Posterior cingulate gyrus (tissue), 11 donors: Measurements from ENCODE around the gene TEX26.

Experiments
- DNase-seq, 10 donors: peaks; one replicate each; pipeline versions ENCODE4 v3.0.0 to v3.0.0-alpha.2; 2020 to 2021; ENCODE audit warnings: mixed read lengths in 3 of 10
- intact Hi-C: fragments of 100-400 bp; cut with DNase I; formaldehyde crosslinking; loops from one replicate; pipeline ENCODE4 v1.15.1; 2023

The TEX26 gene

GRCh38 chr13:31011193-31011860 lies 78.9 kb downstream of the TEX26 start:
- no peak for DNase-seq
- intact Hi-C loops: no loop called here

- DNase-seq: no peak
- intact Hi-C loops: no loop called here
These were observed 79.6 kb downstream of the TEX26 start for GRCh38 chr13:31011901-31012654.

DNA sequence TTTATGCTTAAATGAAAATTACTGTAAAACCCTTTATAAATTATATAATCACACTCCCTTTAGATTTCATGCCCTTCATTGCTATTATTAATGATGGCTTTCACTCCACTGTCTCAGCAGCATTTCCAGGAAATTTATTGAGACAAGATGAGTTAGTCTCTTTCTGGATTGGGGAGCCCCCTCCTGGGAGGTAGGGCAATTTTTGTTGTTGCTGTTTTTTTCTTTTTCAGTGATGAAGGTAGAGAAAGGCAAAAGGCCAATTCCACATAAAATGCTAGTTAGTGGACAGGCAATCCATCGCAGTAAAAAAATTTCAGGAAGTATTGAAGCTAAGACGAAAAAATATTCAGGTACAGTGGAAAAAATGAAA lies 80.2 kb downstream of the TEX26 start:
- intact Hi-C loops: no loop called here
- no peak for DNase-seq

DNA sequence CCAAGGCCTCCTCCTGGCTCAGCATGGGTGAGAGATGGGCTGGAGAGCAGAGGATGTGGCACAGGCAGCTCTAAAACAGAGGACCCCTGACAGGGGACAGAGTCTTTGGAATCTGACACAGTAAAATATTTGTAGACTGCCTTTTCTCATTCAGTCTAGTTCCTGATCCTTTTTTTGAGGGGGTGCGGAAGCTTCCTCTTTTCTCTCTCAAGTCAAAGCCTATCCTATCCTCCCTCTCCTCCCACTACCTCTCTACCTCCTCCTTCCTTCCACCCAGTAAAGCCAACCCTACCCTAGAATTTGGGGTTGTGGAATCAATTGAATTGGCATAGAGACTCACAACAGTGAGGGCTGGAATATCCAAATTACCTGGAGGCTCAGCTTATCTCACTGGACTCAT lies 82.0 kb downstream of the TEX26 start:
- no peak for DNase-seq
- intact Hi-C loops: no loop called here

DNA sequence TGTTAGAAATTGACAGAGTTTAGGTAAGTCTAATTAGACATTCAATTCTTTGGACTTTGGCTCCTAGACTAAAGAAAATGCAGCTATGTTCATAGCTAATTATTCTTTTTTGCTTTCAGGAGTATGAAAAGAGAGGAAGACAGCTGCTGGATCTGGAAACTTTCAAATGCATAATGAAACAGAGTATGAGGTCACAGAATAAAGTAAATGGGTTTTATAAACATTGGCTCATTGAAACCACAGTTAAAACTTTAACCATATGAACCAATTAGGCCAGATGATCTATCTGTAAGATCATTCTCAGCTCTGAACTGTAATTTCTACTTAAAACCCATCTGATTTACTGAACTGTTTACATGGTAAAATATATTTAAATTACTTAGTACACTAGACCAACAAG lies 82.7 kb downstream of the TEX26 start:
- no peak for DNase-seq
- intact Hi-C loops: no loop called here

DNA sequence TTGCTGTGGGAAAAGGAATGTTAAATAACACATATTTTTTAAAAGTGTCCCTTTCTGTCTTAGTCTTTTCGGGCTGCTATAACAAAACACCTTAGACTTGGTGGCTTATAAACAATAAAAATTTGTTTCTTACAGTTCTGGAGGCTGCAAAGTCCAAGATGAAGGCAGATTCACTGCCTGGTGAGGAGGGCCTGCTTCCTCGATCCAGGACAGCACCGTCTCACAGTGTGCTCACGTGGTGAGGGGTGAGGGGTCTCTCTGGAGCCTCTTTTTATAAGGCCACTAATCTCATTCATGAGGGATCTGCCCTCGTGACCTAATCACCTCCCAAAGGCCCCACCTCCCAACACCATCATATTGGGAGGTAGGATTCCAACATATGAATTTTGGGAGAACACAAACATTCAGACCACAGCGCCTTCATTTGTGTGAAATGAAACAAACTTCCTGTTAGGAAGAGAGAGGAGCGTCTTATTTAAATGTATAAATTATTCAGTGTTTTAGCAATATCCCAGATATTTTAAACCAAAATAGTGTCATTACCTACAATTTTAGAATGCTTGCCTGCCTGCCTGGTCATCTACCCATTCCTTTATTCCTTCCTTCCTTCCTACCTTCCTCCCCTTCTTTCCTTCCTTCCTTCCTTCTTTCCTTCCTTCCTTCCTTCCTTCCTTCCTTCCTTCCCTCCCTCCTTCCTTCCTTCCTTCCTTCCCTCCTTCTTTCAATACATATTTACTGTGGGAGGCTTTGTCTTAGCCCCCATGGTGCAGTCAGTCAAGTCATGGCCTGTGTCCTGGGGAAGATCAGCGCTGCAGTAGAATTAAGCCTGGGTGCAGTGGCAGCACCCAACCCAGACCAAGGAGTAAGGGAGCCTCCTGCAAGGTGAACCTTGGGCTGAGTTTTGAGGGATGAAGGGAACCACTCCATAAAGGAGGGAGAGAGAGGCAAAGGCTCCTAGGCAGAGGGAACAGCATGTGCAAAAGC lies 84.2 kb downstream of the TEX26 start:
- intact Hi-C loops: no loop called here
- no peak for DNase-seq

DNA sequence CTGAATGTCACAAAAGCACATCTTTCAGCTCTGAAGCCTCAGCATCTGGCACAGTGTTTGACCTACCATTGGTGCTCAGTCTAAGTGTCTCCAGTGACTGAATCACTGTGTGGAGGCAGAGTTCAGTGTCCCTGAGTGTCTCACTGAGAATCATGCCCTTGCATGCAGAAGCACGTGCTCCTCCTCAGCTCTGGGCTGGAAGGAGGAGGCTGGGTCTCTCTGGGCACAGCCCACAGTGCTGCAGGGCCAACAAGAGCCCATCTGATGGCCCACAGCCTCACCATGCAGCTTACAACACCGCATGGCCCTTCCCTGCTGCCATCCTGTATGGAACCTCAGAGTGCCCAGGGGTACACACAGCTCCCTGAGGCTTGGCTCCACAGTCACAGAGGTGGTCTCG lies 86.1 kb downstream of the TEX26 start:
- intact Hi-C loops: no loop called here
- no peak for DNase-seq

- no peak for DNase-seq
- intact Hi-C loops: no loop called here
These were observed 88.5 kb downstream of the TEX26 start for GRCh38 chr13:31020996-31021395.

DNA sequence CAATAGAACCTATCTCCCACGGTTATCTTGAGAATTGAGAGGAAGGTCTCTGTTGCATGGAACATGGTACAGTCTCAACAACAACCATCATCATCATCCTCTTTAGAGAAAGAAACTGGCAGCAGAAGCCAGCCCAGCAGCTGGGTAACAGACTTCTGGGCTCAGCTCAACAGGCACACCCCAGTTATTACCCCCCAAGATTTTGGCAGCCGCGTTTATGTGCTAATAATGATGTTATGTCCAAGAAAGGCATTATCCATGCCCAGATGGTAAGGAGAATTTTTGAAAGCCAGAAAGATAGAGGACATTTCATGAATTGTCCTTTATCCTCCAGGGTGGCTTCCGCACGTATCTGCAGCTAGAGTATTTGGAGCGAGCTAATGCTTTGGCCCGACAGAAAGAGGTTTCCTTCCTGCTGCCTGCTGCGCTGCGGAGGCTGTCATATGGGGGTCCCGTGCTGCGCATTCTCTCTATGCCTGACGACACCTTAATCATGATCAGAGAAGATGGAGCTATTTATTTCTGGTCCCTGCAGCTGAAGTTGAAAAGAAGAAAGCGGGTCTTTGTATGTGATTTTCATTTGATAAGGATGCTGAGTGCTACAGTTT lies 89.9 kb downstream of the TEX26 start:
- DNase-seq: no peak
- intact Hi-C loops: no loop called here

DNA sequence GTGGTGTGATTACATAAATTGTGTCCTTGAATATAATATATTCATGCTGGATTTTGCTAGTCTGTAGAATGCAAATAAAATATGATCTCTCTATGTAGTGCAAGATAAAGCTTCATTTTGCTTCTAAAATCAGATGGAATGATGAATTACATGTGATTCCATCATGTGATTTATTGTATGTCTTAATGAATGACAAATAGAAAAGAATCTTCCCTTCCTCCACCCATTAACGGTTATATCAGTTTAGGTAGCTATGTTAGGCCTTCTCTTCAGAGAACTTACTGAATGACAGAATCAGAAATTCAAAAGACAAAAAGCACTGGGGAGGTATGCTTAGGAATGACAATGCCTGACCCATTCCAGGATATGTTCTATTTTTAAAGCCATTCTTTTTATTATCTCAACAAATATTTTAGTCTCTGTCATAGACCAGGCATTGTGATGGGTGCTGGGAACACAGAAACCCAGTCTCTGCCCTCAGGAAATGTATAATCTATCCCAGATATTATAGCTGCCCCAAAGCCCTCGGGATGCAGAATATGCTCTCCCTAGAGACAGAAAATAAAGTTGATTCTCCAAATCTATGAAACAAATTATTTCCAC lies 90.6 kb downstream of the TEX26 start:
- intact Hi-C loops: no loop called here
- no peak for DNase-seq
